SW 1271 (cell line): ENCODE results near the gene CERKL.
A peak's percentile ranks its signal among the peaks of the same experiment; 100 is the strongest.
"Not testable (repeated sequence)": the region's sequence is repeated elsewhere in the genome, so short reads cannot be mapped to it uniquely, and the experiment has no call there.

Experiments
- DNase-seq, 2 experiments: peaks; one replicate each; lab custom pipeline; 2025; lab: John Stamatoyannopoulos, UW

CERKL gene

DNA sequence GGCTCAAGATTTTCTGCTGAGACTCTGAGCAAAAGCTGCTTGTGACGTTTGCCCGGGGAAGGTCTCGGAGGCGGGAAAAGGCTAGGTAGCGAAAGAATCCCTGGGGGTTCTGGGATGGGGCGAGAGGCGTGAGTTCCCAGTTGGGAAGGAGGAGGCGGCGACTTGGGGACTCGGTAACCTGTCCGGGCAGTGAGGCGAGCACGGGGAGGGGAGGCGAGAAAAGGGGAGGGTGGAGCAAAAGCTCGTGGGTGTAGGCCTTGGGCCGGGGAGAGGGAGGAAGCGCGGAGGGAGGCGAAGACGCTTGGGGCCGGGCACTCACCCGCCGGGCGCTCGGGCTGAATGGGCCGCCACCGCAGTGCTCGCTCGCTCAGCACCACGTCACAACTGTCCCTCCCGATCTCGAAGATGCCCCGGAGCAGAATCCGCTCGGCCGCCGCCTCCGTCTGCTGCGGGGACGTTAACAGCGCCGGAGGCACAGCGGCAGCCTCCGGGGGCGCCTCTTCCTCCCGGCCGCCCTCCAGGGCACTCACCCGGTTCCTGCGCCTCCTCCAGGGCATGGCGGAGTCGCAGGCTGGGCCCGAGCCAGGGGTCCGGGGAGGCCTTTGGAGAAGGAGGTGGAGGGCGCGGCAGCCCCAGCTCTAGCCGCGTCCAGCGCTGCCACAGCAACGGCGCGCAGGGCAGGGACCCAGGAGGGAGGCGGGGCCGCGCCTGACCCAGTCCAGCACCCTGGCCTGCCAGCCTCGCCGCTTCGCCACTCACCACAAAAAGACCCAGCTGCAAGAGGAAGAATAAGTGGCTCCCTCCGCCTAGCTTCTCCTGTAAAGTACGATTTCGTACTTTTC, at the start of gene CERKL:
CERKL (minus strand) TSS at position 656 of the 842 bp plus-strand sequence; CDS start at position 557, 99 bp downstream.
- peak; percentile 14 to 52 for DNase-seq

- not testable (repeated sequence) for DNase-seq
Measured at GRCh38 chr2:181702519-181702918, 45.6 kb upstream of the CERKL start.

DNA sequence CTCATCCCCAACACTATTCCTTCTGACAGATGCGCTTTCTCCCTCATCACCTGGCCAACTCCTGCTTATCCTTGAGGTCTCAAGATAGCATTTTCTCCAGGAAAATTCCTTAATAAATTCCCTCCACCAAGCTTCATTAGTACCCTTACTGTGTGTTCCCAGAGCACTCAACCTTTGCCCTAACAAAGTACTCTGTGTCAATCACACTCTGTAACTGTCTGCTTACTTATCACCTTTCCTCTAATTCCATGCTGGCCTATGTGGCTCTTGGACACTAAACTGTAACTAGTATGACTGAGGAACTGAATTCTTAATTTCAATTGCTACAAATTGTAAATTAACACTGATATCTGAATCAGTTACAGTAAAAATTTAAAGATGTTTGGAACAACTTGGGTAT, 41.3 kb upstream of the CERKL start:
- DNase-seq: no peak

GRCh38 chr2:181697571-181697970, 40.7 kb upstream of the CERKL start:
- no peak for DNase-seq

DNA sequence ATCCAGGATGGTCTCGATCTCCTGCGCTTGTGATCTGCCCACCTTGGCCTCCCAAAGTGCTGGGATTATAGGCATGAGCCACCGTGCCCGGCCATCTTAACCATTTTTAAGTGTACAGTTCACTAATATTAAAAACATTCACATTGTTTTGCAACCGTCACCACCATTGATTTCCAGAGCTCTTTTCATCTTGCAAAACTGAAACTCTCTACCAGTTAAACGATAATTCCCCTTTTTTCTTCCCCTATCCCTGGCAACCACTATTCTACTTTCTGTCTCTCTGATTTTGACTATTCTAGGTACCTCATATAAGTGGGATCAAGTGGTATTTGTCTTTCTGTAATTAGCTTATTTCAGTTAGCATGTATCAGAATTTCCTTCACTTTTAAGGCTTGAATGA, 40.2 kb upstream of the CERKL start:
- no peak for DNase-seq

- no peak for DNase-seq
Measured at GRCh38 chr2:181694271-181694670, 37.4 kb upstream of the CERKL start.

GRCh38 chr2:181690860-181691259, 34.0 kb upstream of the CERKL start:
- no peak for DNase-seq

GRCh38 chr2:181686576-181687185, 29.8 kb upstream of the CERKL start:
- DNase-seq: no peak

DNA sequence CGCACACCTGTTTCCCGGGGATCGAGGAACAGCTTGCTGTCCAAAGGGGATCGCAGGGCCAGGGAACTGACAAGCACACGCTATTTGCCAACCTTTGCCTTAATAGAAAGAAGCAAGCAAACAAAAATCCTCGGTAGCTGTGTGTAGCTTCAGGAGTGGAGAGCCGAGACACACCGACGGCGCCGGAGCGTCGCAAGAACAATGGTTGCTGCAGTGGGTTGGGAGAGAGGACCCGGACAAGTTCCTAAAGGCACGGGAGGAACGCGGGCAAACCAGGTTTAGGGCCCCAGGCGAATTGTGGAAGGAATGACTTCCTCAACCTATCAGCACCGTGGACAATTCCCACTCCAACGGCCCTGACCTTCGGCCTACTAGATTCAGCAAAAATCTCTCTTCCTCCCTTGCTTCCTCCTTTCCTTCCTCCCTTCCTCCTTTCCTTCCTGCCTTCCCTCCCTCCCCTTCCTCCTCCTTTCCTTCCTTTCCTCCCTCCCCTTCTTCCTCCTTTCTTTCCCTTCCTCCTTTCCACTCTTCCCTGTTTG, 28.3 kb upstream of the CERKL start:
- DNase-seq: no peak

- DNase-seq: no peak
Measured at GRCh38 chr2:181684454-181685149, 27.7 kb upstream of the CERKL start.

DNA sequence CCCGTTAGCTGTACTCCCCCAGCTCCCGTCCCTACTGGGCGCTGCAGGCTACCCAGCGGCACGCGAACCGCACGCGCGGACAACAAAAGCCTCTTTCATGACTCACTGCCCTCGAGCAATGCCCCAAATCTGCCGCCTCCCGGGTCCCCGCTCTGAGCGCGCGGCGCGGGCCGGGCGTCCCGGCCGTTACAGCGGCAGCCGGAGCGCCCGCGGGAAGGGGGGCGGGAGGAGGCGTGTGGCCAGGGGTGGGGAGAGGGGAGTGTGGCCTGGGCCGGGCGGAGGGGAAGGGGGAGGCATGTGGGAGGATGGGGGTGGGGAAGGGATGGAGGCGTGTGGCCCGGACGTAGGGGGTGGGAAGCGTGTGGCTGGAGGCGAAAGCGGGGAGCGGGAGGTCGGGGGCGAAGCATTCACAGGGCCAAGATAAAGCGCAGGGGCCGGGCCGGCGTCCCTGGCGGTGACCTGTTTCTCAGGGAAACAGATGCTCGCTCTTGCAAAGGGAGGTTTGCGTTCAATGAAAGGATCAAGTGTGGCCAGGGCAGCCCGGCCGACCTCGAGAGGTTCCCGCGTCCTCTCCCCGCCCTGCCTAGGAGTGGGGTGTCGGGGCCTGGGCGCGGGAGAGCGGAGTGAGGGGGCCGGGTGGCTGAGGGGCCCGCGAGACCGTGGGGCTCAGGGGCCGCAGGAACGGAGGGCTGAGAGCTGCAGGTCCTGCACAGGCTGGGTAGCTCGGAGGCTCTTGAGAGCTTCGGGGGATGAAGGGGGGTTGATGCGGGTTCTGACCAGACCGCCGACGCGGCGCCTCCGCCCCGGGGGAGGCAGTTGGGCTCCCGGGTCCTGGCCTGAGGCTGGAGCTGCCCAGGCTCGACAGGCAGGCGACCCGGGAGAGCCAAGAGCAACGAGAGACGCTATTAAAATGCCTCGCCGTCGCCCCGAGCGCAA, 26.9 kb upstream of the CERKL start:
- DNase-seq: no peak

GRCh38 chr2:181682795-181683517, 26.1 kb upstream of the CERKL start:
- DNase-seq: no peak

GRCh38 chr2:181682026-181682789, 25.3 kb upstream of the CERKL start:
- DNase-seq: no peak

- no peak for DNase-seq
Measured at GRCh38 chr2:181680937-181681811, 24.3 kb upstream of the CERKL start.

DNA sequence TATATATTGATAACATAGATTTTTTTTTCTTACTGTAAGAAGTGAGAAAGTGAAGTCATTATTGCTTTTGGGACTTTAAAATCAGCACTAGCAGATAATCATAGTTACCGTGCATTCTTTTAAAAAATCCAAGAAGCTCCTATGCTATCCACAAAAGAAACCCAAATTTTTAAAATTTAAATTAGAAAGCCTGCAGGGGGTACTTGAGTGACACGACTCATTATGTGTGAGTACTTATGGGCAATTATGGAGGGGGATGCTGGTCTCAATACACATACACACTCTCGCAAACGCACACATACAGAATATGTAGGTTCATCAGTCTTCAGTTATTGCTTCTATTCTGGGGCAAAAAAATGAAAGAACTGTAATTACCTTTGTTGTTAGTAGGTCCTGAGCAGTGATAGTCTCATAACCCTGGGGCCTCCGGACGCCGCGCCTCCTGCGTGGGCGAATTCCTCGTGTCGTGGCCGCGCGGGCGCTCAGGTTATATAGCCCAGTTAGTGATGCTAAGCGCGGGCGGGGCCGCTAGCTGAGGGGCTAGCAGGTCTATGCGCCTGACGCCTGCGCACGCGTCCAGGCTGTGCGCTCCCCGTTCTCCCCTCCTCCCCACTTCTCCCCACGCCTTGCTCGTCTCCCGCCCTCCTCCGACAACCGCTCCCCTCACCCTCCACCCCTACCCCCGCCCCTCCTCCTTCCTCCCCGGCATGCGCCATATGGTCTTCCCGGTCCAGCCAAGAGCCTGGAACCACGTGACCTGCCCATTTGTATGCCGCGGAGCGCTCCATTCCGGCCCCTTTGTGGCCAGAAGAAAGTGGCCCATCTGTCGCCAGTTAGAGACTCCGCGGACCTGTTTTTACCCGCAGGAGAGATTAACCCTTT, 23.4 kb upstream of the CERKL start, which contains the start of gene NEUROD1:
NEUROD1 (minus strand) TSS at position 463 of the 882 bp plus-strand sequence. CDS start 1,657 bp downstream, outside the sequence.
- DNase-seq: no peak

GRCh38 chr2:181679544-181679979, 22.7 kb upstream of the CERKL start:
- DNase-seq: no peak

DNA sequence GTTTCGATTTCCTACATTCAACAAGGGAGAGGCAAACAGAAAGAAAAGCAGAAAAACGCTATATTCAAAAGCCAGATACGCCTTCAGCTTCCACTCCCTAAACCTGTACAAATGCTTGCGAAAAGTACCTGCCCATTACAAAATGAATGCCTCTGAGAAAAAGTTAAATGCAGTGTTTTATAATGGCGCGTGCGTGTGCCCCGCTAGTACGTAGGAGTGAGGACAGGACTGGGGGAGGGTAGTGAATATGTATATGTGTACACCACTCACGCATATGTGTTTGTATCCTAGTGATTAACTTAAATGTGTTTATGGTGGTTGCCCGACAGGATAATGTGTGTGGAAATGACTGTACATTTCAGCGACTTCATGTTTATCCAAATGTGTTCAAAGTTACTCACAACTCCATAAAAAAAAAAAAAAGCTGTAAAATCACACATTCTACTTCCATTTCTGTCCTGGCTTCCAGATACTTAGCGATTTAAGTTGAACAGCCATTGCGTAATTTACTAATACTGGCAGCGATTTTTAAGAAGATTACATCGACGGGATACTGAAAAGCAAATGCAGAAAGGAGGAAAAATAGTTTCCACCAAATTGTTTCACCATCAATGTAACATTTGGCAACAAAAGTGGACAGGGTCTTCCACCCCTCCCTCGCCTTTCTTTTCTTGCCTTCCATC, 22.1 kb upstream of the CERKL start:
- DNase-seq: no peak
